ENCODE measurements around the gene CDADC1. TPM values are rescaled to one million over a fixed set of nuclear protein-coding genes. Genes with fewer than 3 reads are reported as not detected.
A peak's percentile ranks its signal among the peaks of the same experiment; 100 is the strongest.

CDADC1 gene
- total RNA-seq, 5 donors from 2014 or later (not counting 1 experiment from before 2014, with no cell fraction given), result 8.6 to 16.1 (median 12.5) TPM

DNA sequence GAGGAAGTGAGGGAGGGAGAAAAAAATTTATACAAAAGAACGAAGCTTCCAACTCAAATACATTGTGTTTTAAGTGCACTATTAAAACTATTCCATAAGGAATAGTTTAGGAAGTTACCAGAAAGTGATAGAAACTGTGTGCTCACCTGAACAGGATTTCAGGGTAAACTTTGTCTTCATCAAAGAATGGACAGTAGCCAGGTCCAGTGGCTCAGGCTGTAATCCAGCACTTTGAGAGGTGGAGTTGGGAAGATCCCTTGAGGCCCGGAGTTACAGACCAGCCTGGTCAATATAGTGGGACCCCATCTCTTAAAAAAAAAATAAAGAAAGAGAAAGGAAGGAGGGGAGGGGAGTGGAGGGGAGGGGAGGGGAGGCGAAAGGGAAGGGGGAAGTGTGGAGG is 13.0 kb upstream of the CDADC1 start:
- Mint-ChIP-seq H3K4me3 (no peak overlapping the region), H3K27ac (no peak overlapping the region), H3K36me3 (no peaks in the 10 kb centered on the region), H3K9me3 (no peaks in the 10 kb centered on the region), H3K4me1 (no peaks in the 10 kb centered on the region), H3K27me3 (peaks cover 0 to 3% of the 10 kb centered on the region in 2 donors)
- Histone ChIP-seq H3K4me3 (ENCODE audit: control insufficient read depth in 1 of 2, extremely low read depth in 1 of 2, low read length in 1 of 2) (no peak overlapping the region), H3K27me3 (replicated peaks in 1 of 2; ENCODE audit: control insufficient read depth in 2 of 2, extremely low read depth in 1 of 2, insufficient read depth in 2 of 2, low read length in 1 of 2) (no peaks in the 10 kb centered on the region), H3K9me3 (no peaks in the 10 kb centered on the region), H3K4me1 (ENCODE audit: control insufficient read depth in 1 of 2, extremely low read depth in 1 of 2, insufficient read depth in 2 of 2, low read length in 2 of 2) (no peaks in the 10 kb centered on the region), H3K36me3 (ENCODE audit: control insufficient read depth in 2 of 2, extremely low read depth in 1 of 2, insufficient read depth in 1 of 2, low read length in 1 of 2) (no peaks in the 10 kb centered on the region), H3K27ac (ENCODE audit: low read length) (no peak overlapping the region)
- DNase-seq (no peak), ATAC-seq (replicated peaks in 1 of 4) (no peak)
- CTCF ChIA-PET, result interaction anchor here in 1 of 2 donors (0.9 kb wide), 1 partner anchor 46 kb away, joined by 3 read pairs; no protein-coding TSS in a partner anchor
- no CpG with 5 or more reads among the region's 3 CpGs for WGBS (ENCODE audit: insufficient coverage)
- POLR2A ChIA-PET, result no interaction called here

DNA sequence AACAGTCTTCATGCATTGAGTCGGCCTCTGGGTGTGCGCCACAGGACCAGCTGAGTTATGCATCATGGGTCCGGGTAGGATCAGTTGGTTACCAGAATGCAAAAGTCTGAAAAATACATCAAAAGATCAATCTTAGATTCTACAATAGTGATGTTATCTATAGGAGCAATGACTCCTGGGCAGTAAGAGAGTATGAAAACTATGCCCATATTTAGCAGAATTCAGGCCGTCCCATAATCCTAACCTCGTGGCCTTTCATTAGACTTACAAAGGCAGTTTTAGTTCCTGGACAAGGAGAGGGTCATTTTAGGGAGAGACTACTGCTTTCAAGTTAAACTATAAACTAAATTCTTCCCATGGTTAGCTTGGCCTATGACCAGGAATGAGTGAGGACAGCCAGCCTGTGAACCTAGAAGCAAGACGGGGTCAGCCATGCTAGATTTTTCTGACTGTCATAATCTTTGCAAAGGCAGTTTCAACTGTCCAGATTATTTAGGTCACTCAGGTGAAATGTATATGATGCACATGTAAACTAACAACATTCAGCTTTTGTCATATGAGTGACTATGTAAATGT is 11.8 kb upstream of the CDADC1 start:
- ChIA-PET POLR2A (interaction anchor here in 1 of 2 donors (0.6 kb wide), 1 partner anchor 10 kb away, joined by 4 read pairs; no protein-coding TSS in a partner anchor), CTCF (interaction anchor here in 1 of 2 donors (0.6 to 0.9 kb wide), 4 partner anchors 13 to 47 kb away, joined by 3 to 4 read pairs (median 3); no protein-coding TSS in a partner anchor)
- Mint-ChIP-seq H3K4me1 (peaks cover 0 to 2% (median 0%) of the 10 kb centered on the region in 3 donors), H3K27ac (no peak overlapping the region), H3K4me3 (no peak overlapping the region), H3K27me3 (peaks cover 0 to 3% of the 10 kb centered on the region in 2 donors), H3K9me3 (no peaks in the 10 kb centered on the region), H3K36me3 (no peaks in the 10 kb centered on the region)
- no peak for DNase-seq
- no peak overlapping the region for H3K27ac ChIP-seq (ENCODE audit: low read length)
- H3K9me3 ChIP-seq, result no peaks in the 10 kb centered on the region
- no peaks in the 10 kb centered on the region for H3K27me3 ChIP-seq (replicated peaks in 1 of 2; ENCODE audit: control insufficient read depth in 2 of 2, extremely low read depth in 1 of 2, insufficient read depth in 2 of 2, low read length in 1 of 2)
- WGBS (ENCODE audit: insufficient coverage), result no CpG with 5 or more reads among the region's 6 CpGs
- H3K4me1 ChIP-seq (ENCODE audit: control insufficient read depth in 1 of 2, extremely low read depth in 1 of 2, insufficient read depth in 2 of 2, low read length in 2 of 2), result no peaks in the 10 kb centered on the region
- H3K36me3 ChIP-seq (ENCODE audit: control insufficient read depth in 2 of 2, extremely low read depth in 1 of 2, insufficient read depth in 1 of 2, low read length in 1 of 2), result no peaks in the 10 kb centered on the region
- ATAC-seq (replicated peaks in 1 of 4), result no peak
- H3K4me3 ChIP-seq (ENCODE audit: control insufficient read depth in 1 of 2, extremely low read depth in 1 of 2, low read length in 1 of 2), result no peak overlapping the region

- POLR2A ChIA-PET, result no interaction called here
Observed at GRCh38 chr13:49238621-49239020, 9.1 kb upstream of the CDADC1 start.

DNA sequence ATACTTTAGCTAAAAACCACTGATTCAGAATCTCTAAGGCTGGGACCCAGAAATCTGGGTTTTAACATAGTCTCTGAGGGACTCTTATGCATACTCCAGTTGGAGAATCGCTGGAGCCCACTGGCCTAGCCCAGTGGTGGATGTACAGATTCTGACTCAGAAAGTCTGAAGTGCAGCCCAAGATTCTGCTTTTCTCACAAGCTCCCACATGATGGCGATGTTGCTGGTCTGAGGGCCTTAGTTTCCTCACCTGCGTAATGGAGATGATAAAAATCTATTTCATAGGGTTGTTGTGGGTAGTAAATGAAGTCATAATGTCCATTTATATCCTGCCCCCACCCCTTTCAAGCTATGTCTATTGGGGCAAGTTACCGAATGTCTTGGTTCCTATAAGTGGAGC is 7.7 kb upstream of the CDADC1 start:
- Mint-ChIP-seq H3K36me3 (no peaks in the 10 kb centered on the region), H3K9me3 (no peaks in the 10 kb centered on the region), H3K27me3 (no peaks in the 10 kb centered on the region), H3K4me3 (no peak overlapping the region), H3K27ac (no peak overlapping the region), H3K4me1 (peaks cover 0 to 2% (median 0%) of the 10 kb centered on the region in 3 donors)
- Histone ChIP-seq H3K36me3 (ENCODE audit: control insufficient read depth in 2 of 2, extremely low read depth in 1 of 2, insufficient read depth in 1 of 2, low read length in 1 of 2) (no peaks in the 10 kb centered on the region), H3K4me1 (ENCODE audit: control insufficient read depth in 1 of 2, extremely low read depth in 1 of 2, insufficient read depth in 2 of 2, low read length in 2 of 2) (no peaks in the 10 kb centered on the region), H3K9me3 (no peaks in the 10 kb centered on the region), H3K27me3 (replicated peaks in 1 of 2; ENCODE audit: control insufficient read depth in 2 of 2, extremely low read depth in 1 of 2, insufficient read depth in 2 of 2, low read length in 1 of 2) (no peaks in the 10 kb centered on the region), H3K27ac (ENCODE audit: low read length) (no peak overlapping the region), H3K4me3 (ENCODE audit: control insufficient read depth in 1 of 2, extremely low read depth in 1 of 2, low read length in 1 of 2) (no peak overlapping the region)
- DNase-seq, result peak in 18 of 35 experiments; percentile 14 to 65 (median 28)
- CTCF ChIA-PET, result interaction anchor here (0.6 to 2.4 kb wide), 11 partner anchors 11 to 1638 kb away, joined by 3 to 24 read pairs (median 4); partner anchors contain the start of gene RCBTB1 (in 1 of the 2)
- WGBS (ENCODE audit: insufficient coverage), result 33% methylated on average over 1 of the region's 4 CpGs
- POLR2A ChIA-PET, result no interaction called here
- ATAC-seq (replicated peaks in 1 of 4), result peak; percentile 63 to 82 (median 73)

More at GRCh38 chr13:49238621-49239020, 9.1 kb upstream of the CDADC1 start:
- no peaks in the 10 kb centered on the region for H3K27me3 ChIP-seq (replicated peaks in 1 of 2; ENCODE audit: control insufficient read depth in 2 of 2, extremely low read depth in 1 of 2, insufficient read depth in 2 of 2, low read length in 1 of 2)
- H3K9me3 ChIP-seq, result no peaks in the 10 kb centered on the region
- no peak overlapping the region for H3K4me3 ChIP-seq (ENCODE audit: control insufficient read depth in 1 of 2, extremely low read depth in 1 of 2, low read length in 1 of 2)
- Mint-ChIP-seq H3K4me1 (peaks cover 0 to 2% (median 0%) of the 10 kb centered on the region in 3 donors), H3K27me3 (peaks cover 0 to 3% of the 10 kb centered on the region in 2 donors), H3K27ac (no peak overlapping the region), H3K9me3 (no peaks in the 10 kb centered on the region), H3K4me3 (no peak overlapping the region), H3K36me3 (no peaks in the 10 kb centered on the region)
- ATAC-seq (replicated peaks in 1 of 4) (no peak), DNase-seq (no peak)
- H3K4me1 ChIP-seq (ENCODE audit: control insufficient read depth in 1 of 2, extremely low read depth in 1 of 2, insufficient read depth in 2 of 2, low read length in 2 of 2), result no peaks in the 10 kb centered on the region
- H3K36me3 ChIP-seq (ENCODE audit: control insufficient read depth in 2 of 2, extremely low read depth in 1 of 2, insufficient read depth in 1 of 2, low read length in 1 of 2), result no peaks in the 10 kb centered on the region
- CTCF ChIA-PET, result interaction anchor here in 1 of 2 donors (0.7 to 0.9 kb wide), 2 partner anchors 62 to 198 kb away, joined by 4 to 5 read pairs; no protein-coding TSS in a partner anchor
- H3K27ac ChIP-seq (ENCODE audit: low read length), result no peak overlapping the region
- no CpG with 5 or more reads among the region's 2 CpGs for WGBS (ENCODE audit: insufficient coverage)

GRCh38 chr13:49241296-49241695 is 6.4 kb upstream of the CDADC1 start:
- POLR2A ChIA-PET, result interaction anchor here in 1 of 2 donors (0.9 kb wide), 1 partner anchor 294 kb away, joined by 4 read pairs; no protein-coding TSS in a partner anchor
- H3K9me3 ChIP-seq, result no peaks in the 10 kb centered on the region
- no peak overlapping the region for H3K27ac ChIP-seq (ENCODE audit: low read length)
- H3K27me3 ChIP-seq (replicated peaks in 1 of 2; ENCODE audit: control insufficient read depth in 2 of 2, extremely low read depth in 1 of 2, insufficient read depth in 2 of 2, low read length in 1 of 2), result no peaks in the 10 kb centered on the region
- DNase-seq, result no peak
- Mint-ChIP-seq H3K27me3 (no peaks in the 10 kb centered on the region), H3K36me3 (no peaks in the 10 kb centered on the region), H3K4me1 (peaks cover 0 to 2% (median 0%) of the 10 kb centered on the region in 3 donors), H3K27ac (no peak overlapping the region), H3K4me3 (no peak overlapping the region), H3K9me3 (no peaks in the 10 kb centered on the region)
- no peaks in the 10 kb centered on the region for H3K4me1 ChIP-seq (ENCODE audit: control insufficient read depth in 1 of 2, extremely low read depth in 1 of 2, insufficient read depth in 2 of 2, low read length in 2 of 2)
- no CpG with 5 or more reads among the region's 7 CpGs for WGBS (ENCODE audit: insufficient coverage)
- CTCF ChIA-PET, result interaction anchor here (0.5 to 2.4 kb wide), 3 partner anchors 39 to 709 kb away, joined by 3 to 18 read pairs (median 3); no protein-coding TSS in a partner anchor
- no peak for ATAC-seq (replicated peaks in 1 of 4)
- H3K4me3 ChIP-seq (ENCODE audit: control insufficient read depth in 1 of 2, extremely low read depth in 1 of 2, low read length in 1 of 2), result no peak overlapping the region
- no peaks in the 10 kb centered on the region for H3K36me3 ChIP-seq (ENCODE audit: control insufficient read depth in 2 of 2, extremely low read depth in 1 of 2, insufficient read depth in 1 of 2, low read length in 1 of 2)

DNA sequence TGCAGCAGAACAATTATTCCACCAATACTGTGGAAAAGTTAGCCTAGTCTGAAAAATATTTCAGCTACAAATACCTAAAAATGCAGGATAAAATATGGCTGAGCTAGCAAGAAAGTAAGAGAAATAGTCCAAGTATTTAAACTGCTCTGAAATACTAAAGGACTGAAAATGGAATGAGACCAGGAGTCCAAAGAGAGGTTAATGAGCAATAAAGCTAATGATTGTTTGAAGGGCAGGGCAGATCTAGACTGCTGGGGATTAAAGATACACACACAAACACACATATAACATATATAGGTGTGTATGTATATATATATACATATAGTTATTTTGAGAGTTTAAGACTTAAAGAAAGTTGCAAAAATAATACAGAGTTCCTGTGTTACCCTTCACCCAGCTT is 2.6 kb upstream of the CDADC1 start:
- Mint-ChIP-seq H3K9me3 (no peaks in the 10 kb centered on the region), H3K36me3 (peaks cover 1% of the 10 kb centered on the region), H3K27me3 (no peaks in the 10 kb centered on the region), H3K4me3 (no peak overlapping the region), H3K27ac (no peak overlapping the region), H3K4me1 (peaks cover 25 to 32% (median 29%) of the 10 kb centered on the region in 3 donors)
- no peaks in the 10 kb centered on the region for H3K27me3 ChIP-seq (replicated peaks in 1 of 2; ENCODE audit: control insufficient read depth in 2 of 2, extremely low read depth in 1 of 2, insufficient read depth in 2 of 2, low read length in 1 of 2)
- no peaks in the 10 kb centered on the region for H3K9me3 ChIP-seq
- ATAC-seq (replicated peaks in 1 of 4) (no peak), DNase-seq (no peak)
- ChIA-PET POLR2A (interaction anchor here in 1 of 2 donors (0.6 kb wide), 1 partner anchor 9 kb away, joined by 4 read pairs; no protein-coding TSS in a partner anchor), CTCF (interaction anchor here (0.6 to 1.2 kb wide), 4 partner anchors 34 to 1239 kb away, joined by 3 to 4 read pairs (median 4); no protein-coding TSS in a partner anchor)
- peaks cover 6 to 14% of the 10 kb centered on the region in 2 experiments for H3K4me1 ChIP-seq (ENCODE audit: control insufficient read depth in 1 of 2, extremely low read depth in 1 of 2, insufficient read depth in 2 of 2, low read length in 2 of 2)
- H3K27ac ChIP-seq (ENCODE audit: low read length), result no peak overlapping the region
- no peaks in the 10 kb centered on the region for H3K36me3 ChIP-seq (ENCODE audit: control insufficient read depth in 2 of 2, extremely low read depth in 1 of 2, insufficient read depth in 1 of 2, low read length in 1 of 2)
- no peak overlapping the region for H3K4me3 ChIP-seq (ENCODE audit: control insufficient read depth in 1 of 2, extremely low read depth in 1 of 2, low read length in 1 of 2)
